HG03066 (cell line): ENCODE measurements around the gene SMIM33.
"Not testable (repeated sequence)": the region's sequence is repeated elsewhere in the genome, so short reads cannot be mapped to it uniquely, and the experiment has no call there.

Source experiments
- ATAC-seq: cut with Tn5 transposase; IDR thresholded peaks from one replicate; pipeline ENCODE4 v1.9.1; 2021; ENCODE audit warnings: low read depth; ENCODE audit not compliant: unreplicated experiment

SMIM33 gene

DNA sequence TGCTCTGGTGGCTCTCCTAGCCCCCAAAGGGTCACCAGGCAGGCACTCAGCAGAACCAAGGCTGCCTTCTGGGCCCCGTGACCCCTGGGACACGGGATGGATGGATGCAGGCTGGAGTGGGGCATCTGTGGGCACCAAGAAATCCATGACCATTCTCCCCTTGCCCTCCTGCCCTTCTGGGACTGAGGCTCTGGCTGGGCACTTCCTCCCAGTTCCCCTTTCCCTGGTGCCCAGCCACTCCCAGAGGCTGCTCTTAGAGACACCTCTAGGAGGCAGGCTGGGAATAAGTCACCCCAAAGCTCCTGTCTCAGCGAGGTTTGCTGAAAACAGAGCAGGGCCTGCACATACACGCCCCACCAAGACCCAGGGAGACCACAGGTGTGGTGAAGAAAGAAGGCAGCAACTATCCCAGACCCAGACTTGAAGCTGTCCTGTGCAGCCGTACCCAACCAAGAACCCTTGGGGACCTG lies 10.8 kb downstream of the SMIM33 start:
- ATAC-seq, result peak; percentile 43

DNA sequence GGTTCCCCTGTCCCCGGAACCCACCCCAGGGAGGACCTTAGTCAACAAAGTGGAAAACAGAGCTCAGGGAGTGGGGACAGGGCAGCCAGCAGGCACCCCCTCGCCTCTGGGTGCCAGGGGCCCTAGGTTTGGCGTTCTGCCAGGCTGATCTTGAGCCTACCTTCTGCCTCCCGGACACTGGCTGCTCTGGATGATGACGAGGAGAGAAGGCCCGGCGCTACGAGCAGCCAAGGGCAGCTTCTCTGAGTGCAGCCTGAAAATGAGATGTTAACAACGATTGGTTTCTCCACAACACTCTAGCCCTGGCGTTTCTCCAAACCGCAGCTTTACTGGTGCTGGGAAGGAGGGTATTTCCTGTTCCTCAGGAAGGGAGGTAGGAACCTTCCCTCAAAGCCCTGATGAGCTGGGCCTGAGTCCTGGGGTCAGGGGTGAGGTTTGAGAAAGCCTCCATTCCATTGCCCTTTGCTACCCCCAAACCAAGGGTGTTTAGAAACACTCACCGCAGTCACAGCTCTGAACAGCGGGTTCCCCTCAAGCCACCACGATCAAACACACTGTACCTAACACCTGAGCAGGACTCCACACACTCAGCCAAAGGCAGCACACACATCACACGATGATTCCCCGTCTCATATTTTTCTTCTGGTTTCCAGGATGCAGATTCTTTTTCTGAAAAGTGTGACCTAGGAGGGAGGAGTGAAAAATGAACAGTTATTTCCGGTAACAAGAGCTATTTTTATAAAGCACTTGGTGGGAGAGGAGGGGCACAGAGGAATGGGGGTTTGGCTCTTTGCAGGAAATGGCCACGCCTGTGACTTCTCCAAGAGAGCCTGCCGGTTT lies 11.5 kb downstream of the SMIM33 start, which contains the start of gene STING1:
STING1 (minus strand) TSS at position 709 of the 840 bp plus-strand sequence. CDS start 1,054 bp downstream, outside the sequence.
- ATAC-seq, result peak; percentile 61

DNA sequence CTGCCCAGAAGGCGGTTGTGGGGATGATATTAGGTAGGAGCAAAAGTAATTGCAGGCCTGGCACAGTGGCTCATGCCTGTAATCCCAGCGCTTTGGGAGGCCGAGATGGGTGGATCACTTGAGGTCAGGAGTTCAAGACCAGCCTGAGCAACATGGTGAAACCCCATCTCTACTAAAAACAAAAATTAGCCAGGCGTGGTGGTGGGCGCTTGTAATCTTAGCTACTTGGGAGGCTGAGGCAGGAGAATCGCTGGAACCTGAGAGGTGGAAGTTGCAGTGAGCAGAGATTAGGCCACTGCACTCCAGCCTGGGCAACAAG lies 12.0 kb downstream of the SMIM33 start:
- not testable (repeated sequence) for ATAC-seq

DNA sequence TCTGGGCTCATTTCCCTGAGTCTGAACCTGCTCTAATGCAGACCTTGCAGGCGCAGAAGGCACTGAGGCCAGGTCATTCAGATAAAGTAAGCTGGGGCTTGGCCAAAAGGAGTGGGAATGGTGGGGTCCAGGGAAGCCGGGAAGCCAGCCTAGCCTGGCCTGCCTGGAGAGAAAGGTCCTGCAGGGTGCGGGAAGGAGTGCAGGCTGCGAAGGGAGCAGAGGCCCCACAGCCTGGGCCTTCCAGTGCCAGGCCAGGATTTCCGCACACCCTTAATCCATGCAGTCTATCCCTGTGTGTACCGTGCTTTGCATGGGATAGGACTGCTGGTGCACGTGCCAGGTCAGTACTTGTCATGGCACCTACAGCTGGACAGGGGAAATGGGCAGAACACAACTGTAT lies 15.4 kb downstream of the SMIM33 start:
- ATAC-seq, result no peak

DNA sequence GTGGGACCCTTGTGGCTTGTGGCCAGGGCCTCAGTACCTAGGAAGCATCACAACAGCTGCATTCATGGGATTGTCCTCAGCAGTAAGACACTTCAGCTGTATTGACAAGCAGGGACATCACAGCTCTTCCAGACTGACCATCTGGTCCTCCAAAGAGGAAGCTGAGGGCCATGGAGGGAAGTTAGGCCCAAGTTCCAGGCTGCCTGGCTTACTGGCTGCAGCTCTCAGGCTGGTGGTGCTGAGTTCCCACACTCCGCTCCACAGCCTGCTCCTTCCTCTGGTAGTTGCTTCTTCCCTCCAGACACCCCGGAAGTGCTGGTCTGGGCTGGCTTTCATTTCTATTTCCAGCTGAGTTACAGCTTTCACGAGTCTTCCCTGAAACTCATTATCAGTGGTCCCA lies 17.5 kb downstream of the SMIM33 start:
- no peak for ATAC-seq

DNA sequence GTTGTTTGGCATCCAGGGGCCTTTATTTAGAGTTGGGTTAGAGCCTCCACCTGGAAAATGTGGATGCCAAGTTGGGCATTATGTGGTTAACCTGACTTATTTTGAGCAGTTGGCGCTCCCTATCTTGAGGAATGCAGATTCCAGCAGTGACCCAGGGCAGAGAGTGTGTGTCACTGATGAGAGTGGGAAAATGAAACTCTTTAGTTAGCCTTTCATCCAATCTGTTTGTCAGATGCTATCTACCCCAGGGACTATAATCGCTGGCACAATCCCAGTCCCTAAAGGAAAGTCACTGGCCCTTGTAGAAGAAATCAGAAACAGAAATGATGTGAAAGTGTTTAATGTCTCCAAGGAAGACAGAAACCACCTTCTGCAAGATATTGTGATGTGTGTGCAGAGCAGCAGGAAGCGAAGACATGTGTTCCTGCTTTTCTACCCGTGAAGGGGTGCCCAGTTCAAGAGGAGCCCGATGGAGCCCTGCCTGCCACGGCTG lies 21.9 kb downstream of the SMIM33 start:
- ATAC-seq, result no peak

DNA sequence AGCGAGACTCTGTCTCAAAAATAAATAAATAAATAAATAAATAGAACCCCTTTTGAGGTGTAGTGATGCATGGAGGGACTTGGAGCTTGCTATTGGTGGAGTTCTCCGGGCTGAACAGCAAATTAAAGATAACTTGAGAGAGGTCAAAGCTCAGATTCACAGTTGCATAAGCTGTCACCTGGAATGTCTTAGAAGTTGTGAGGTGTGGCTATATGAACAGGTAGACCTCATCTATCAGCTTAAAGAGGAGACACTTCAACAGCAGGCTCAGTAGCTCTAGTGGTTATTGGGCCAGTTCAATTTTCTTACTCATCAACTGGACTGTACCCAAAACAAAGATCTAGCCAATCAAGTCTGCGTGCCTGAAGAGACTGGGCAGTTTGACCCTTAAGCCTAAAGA lies 23.5 kb downstream of the SMIM33 start:
- no peak for ATAC-seq

DNA sequence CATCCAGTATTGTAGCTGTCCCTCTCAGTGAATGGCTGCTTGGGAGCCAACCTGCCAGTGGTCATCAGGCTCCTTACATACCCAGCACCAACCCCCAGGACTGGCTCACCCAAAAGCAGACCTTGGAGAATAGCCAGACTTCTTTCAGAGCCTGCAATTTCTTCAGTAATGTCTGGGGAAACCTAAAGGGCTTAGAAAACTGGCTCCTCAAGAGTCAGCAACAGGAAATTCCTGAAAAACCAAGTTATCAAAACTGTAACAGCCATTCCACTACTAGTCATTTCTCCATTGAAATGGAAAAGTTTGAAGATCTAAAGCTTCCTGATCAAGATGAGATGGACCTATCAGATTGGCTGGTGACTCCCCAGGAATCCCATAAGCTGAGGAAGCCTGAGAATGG lies 24.0 kb downstream of the SMIM33 start:
- no peak for ATAC-seq

DNA sequence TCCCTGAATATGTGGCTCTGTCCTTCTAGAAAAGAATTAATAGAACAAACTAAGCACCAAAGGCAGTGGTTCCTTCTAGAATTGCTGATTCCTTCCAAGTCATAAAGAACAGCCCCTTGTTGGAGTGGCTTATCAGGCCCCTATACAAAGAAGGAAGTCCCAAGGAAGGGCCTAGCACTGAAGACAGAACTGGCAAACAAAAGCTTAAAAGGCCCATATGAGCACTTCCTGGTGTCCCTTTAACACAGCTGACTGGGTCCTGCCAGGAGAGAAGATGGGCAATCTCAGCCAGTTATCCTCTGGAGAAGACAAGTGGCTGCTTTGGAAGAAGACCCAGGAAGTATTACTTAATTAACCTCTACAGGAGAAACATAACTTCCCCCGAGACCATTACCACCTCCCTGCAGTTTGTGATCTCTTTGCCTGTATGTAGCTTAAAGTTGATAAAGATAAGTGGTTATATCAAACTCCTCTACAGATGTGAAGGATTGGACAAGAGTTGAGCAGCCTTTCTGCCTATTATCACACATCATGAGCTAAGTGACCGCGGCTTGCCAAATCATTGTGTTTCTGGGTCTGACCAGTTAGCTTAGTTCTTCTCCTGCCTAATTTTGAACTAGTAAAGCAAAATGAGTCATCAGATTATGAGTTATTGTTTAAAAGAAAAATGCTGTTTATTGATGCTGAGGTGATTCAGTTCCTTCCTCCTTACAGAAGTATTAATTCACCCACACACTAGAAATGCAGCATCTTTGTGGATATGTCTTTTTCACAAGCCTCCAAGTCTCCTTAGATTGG lies 25.0 kb downstream of the SMIM33 start:
- ATAC-seq, result no peak

DNA sequence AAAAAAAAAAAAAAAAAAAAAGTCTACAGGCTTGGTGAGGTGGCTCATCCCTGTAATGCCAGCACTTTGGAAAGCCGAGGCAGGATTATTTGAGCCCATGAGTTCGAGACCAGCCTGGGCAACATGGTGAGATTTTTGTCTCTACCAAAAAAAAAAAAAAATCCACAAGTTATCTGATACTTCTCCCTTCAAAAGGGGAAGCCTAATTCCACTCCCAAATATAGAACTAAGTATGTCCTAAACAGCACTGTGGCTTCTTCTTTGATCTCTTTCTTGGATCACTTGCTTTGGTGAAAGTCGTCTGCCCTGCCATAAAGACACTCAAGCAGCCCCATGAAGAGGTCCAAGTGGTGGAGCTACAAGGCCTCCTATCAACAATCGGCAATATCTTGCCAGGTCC lies 30.6 kb downstream of the SMIM33 start:
- no peak for ATAC-seq

DNA sequence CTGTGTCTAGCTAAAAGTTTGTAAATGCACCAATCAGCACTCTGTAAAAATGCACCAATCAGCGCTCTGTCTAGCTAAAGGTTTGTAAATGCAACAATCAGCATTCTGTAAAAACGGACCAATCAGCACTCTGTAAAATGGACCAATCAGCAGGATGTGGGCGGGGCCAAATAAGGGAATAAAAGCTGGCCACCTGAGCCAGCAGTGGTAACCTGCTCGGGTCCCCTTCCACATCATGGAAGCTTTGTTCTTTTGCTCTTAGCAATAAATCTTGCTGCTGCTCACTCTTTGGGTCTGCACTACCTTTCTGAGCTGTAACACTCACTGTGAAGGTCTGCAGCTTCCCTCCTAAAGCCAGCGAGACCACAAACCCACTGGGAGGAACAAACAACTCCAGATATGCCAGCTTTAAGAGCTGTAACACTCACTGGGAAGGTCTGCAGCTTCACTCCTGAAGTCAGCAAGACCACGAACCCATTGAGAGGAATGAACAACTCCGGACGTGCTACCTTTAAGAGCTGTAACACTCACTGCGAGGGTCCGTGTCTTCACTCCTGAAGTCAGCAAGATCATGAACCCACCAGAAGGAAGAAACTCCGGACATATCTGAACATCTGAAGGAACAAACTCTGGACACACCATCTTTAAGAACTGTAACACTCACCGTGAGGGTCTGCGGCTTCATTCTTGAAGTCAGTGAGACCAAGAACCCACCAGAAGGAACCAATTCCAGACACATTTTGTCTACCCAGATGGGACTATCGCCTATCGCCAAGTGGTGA lies 32.4 kb downstream of the SMIM33 start:
- ATAC-seq, result not testable (repeated sequence)

DNA sequence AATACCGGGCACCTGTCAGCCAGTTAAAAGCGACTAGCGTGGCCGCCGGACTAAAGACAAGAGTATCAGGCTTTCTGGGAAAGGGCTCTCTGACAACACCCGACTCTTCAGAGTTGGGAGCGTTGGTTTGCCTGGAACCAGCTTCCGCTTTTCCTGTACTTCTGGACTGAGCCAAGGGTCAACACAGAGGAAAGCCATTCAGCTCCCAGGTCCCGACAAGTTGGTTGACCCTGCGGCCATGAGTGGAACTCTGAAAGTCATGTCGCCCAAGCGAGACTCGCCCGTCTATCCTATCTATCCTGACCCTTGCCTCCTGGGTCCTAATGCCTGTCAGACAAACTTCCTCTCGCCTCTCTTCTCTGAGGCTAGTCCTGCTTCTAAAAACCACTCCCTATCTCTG lies 33.1 kb downstream of the SMIM33 start:
- ATAC-seq, result not testable (repeated sequence)

DNA sequence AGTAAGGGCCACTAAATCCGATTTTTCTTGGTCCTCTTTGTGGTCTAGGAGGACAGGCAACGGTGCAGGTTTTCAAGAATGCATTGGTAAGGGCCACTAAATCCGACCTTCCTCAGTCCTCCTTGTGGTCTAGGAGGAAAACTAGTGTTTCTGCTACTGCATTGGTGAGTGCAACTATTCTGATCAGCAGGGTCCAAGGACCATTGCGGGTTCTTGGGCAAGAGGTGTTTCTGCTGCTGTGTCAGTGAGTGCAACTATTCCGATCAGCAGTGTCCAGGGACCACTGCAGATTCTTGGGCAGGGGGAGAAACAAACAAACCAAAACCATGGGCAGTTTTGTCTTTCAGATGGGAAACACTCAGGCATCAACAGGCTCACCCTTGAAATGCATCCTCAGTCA lies 33.9 kb downstream of the SMIM33 start:
- not testable (repeated sequence) for ATAC-seq

DNA sequence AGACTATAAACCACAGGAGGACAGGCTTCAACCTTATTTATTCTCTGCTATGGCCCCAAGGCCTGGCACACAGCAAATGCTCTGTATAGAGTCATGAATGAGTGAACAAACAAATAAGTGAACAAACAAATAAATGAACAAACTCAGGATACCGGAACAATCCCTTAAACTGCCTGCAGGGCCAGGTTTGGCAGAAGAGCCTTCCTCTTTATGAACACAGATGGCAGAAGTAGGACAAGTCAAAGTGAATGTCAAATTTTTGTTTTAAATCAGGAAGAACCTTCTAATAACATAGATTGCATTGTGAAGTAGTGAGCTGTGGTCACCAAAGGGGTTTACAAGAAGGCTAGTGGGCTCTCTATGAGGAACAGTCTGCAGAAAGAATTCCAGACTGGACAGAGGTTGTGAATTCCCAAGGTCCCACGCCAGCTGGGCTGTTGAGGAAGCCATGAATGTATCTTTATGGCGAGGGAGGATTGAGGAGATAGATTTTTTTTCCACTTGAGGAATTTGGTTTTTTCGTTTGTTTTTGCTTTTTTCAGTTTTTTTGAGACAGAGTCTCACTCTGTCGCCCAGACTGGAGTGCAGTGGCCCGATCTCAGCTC lies 42.1 kb downstream of the SMIM33 start:
- ATAC-seq, result no peak

DNA sequence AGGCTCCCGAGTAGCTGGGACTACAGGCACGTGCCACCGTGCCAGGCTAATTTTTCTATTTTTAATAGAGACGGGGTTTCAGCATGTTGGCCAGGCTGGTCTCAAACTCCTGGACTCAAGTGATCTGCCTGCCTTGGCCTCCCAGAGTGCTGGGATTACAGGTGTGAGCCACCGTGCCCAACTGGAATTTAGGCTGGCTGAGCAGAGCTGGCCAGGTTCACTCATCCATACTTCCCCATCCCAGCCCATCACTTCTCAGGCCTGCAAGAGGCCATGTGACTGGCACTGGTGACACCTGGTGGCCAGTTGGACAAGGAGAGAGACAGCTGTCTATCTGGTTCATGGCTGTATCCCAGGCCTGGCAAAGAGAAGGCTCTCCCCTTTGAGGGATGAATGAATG lies 42.6 kb downstream of the SMIM33 start:
- ATAC-seq, result peak; percentile 48

DNA sequence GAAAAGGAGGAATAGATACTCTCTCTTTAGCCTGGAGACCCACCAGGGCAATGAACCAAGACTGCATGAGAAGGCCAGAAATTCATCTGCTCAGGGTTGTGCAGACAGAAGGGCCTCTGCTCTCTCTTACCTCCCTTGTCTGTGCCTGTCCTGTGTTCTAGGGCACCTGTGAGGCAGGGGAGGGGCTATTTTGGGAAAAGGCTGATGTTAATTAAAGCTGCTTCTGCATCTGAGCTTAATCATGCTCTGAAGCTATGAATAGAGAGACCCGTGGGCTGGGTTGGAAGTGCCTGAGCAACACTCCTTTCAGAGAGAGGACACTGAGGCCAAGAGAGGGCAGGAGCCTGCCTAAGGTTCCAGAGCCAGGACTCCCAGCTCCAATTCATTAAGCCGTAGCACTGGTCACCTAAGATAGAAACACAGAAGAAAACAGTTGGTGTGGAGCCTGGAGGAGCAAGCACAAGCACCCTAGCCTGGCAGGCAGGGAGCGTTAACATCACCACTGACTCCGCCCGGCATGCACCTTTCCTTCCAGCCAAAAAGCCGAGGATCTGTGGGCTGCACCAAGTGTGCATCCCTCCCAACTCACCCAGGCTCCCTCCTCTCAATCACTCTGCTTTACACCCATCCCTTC lies 43.2 kb downstream of the SMIM33 start:
- peak; percentile 18 for ATAC-seq

DNA sequence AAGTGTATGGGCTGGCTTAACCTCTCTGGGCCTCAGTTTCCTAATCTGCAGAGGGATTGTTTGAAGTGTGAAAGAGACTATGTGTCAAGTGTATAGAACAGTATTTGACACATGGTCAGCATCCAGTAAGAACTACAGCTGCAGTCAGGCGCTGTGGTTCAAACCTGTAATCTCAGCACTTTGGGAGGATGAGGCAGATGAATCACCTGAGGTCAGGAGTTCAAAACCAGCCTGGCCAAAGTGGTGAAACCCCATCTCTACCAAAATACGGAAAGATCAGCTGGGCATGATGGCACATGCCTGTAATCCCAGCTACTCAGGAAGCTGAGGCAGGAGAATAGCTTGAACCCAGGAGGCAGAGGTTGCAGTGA lies 43.7 kb downstream of the SMIM33 start:
- ATAC-seq, result no peak

DNA sequence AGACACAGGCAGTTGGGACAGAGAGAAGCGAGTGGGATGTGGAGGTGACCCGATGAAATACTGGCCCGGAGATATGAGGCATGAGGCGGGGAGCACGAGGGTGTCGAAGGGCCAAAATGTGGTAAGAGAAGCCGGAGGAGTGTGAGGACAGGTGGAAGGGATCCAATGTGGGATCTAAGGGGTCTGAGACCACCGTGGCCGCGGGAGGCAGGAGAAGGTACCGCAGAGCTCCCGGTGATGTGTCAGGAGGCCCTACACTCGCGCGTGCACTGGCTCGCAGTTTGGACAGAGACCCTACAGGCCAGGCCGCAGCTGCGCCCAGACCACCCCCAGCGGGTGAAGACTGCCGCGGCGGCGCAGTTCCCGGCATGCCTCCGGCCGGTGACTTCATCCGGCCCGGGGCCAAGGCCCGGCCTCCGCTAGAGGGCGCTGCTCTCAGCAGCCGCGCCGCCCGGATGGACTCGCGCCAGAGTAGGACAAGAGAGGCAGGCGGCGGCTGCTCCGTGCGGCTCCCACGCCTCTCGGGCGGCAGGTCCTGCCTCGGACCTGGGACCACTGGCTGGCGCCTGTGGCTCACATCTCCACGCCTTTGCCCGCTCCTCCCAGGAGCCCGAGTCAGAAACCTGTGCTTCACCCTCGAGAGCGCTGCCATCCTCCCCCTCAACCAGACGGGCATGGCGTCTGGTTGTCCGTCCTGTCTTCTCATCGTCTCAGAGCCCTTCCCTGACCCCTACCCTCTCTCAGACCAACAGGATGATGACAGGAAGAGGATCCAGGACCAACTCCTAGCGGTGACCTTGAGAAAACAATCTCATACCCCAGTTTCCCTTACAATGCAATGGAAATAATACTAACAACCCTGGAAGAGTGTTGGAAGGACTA lies 47.1 kb downstream of the SMIM33 start:
- ATAC-seq, result peak; percentile 81
